Smooth muscle cell (in vitro differentiated cells): ENCODE data around the gene UCK2. TPM values are rescaled to one million over a fixed set of nuclear protein-coding genes. Genes with fewer than 3 reads are reported as not detected.

ENCODE experiments used
- DNase-seq: peaks from one replicate; lab custom pipeline; 2025; ENCODE audit not compliant: unreplicated experiment; lab: John Stamatoyannopoulos, UW
- H2AFZ ChIP-seq: fragments of 200-600 bp; sonication (generic); 2 replicates; pipeline ENCODE4 v1.6.0; 2016; ENCODE audit warnings: antibody characterized with exemption, low read depth, mild to moderate bottlenecking
- H3F3A ChIP-seq: fragments of 200-600 bp; sonication (generic); 2 replicates; pipeline ENCODE4 v1.6.0; 2017; ENCODE audit warnings: antibody characterized with exemption, low read depth
- H3K27ac ChIP-seq: fragments of 200-600 bp; sonication (generic); 2 replicates; pipeline ENCODE4 v1.5.1; 2016; ENCODE audit warnings: low read depth, mild to moderate bottlenecking
- H3K27me3 ChIP-seq: fragments of 200-600 bp; sonication (generic); 2 replicates; pipeline ENCODE4 v1.6.1; 2016; ENCODE audit warnings: low read depth, mild to moderate bottlenecking
- H3K36me3 ChIP-seq: fragments of 200-600 bp; sonication (generic); 2 replicates; pipeline ENCODE4 v1.5.1; 2016; ENCODE audit warnings: low read depth
- H3K4me1 ChIP-seq: fragments of 200-600 bp; sonication (generic); 2 replicates; pipeline ENCODE4 v1.5.1; 2016; ENCODE audit warnings: low read depth
- H3K4me2 ChIP-seq: fragments of 200-600 bp; sonication (generic); 2 replicates; pipeline ENCODE4 v1.6.0; 2016; ENCODE audit warnings: mild to moderate bottlenecking
- H3K4me3 ChIP-seq: fragments of 200-600 bp; sonication (generic); 2 replicates; pipeline ENCODE4 v1.5.1; 2016; ENCODE audit warnings: mild to moderate bottlenecking
- H3K79me2 ChIP-seq: fragments of 200-600 bp; sonication (generic); 2 replicates; pipeline ENCODE4 v1.6.0; 2016; ENCODE audit warnings: low read depth, mild to moderate bottlenecking
- H3K9ac ChIP-seq: fragments of 200-600 bp; sonication (generic); 2 replicates; pipeline ENCODE4 v1.6.0; 2016; ENCODE audit warnings: low read depth
- H3K9me3 ChIP-seq: fragments of 200-600 bp; sonication (generic); replicated peaks from 2 replicates; pipeline ENCODE4 v1.5.1; 2016; ENCODE audit warnings: low read depth
- H4K20me1 ChIP-seq: fragments of 200-600 bp; sonication (generic); 2 replicates; pipeline ENCODE4 v1.6.0; 2016; ENCODE audit warnings: low read depth
- WGBS: methylation state at CpG from one replicate; pipeline ENCODE4 v1.1.7; 2016; ENCODE audit warnings: low lambda C conversion rate; 5-methylcytosine and 5-hydroxymethylcytosine counted together
- polyA plus RNA-seq: library from polyadenylated mRNA; unstranded; fragments of >200 nt; fragmentation: Nextera tagmentation; extraction: Ambion mirVana; gene quantifications from 2 replicates; pipeline ENCODE4 v1.2.1, GENCODE V29; 2016
- total RNA-seq: library from RNA; depleted of rRNA; stranded (reverse); fragments of >200 nt; gene quantifications from 2 replicates; pipeline ENCODE4 v1.2.3, GENCODE V29; 2014
- TF ChIP-seq, protein P1 (sequence below): fragments of 200-600 bp; sonication (generic); IDR thresholded peaks from 2 replicates; pipeline ENCODE4 v1.5.1; 2017; ENCODE audit warnings: borderline replicate concordance, mild to moderate bottlenecking, antibody characterized with exemption; ENCODE audit not compliant: insufficient read depth, poor library complexity, severe bottlenecking

UCK2 gene
- total and polyA plus RNA-seq, 2 experiments from 2014 or later = 32.6 to 39.5 TPM

DNA sequence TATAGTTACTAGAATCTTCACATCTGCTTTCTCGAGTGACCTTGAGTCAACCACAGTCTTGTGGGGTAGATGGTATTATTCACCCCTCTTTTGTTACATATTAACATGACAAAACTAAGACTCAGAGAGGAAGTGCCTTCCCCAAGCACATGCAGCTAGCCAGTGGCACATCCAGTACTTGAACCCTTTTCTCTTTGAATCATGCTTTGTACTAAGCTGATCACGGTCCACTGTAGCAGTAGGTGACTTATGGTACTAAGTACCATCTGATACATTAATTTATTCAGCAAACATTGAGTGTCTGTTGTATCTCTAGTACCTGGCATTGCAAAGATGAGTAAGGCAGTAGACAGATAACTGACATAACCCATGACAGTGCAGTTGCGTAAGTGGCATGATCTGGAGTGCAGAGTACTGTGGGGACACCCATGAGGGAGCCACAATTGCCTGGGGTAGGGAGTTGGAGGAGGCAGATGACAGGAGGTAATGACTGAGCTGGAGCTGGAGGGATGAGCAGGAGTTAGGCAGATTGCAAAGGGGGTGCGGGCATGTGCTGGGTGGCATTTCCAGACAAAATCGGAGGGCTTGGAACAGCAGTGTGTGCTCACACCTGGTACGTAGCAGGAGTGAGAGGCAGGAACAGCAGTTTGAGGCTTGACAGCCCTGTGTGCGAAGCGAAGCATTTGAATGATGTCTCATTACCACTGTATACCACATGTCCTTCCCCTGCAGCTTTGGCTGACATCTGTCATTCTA is 29.8 kb downstream of the UCK2 start:
- H3K27ac ChIP-seq = no peak overlapping the region
- peaks cover 20% of the 10 kb centered on the region for H3K4me1 ChIP-seq
- peaks cover 22% of the 10 kb centered on the region for H4K20me1 ChIP-seq

DNA sequence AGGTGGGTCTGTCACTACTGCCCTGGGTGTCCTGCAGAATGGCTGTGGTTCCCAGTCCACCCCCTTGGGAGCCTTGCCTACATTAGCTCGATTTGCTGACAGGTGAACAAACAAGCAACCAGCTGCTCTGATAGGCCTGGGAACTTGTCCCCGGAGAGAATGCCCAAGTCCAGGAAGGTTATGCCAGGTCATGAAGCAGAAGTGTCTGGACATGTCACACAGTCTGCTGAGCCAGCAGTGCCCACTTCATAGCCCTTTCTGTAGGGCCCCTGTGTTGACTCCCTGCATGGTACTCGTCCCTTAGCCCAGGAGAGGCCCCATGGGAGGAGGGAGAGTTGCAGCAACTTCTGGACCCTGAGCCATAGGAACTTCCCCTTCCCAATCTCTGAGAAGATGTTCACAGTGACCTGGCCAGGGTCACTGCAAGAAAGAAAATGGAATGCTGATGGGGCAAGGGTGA is 31.0 kb downstream of the UCK2 start:
- no peak overlapping the region for H3K4me2 ChIP-seq
- DNase-seq = no peak

More for the DNA sequence above, 29.8 kb downstream of the UCK2 start:
- Histone ChIP-seq H3K4me2 (no peak overlapping the region), H3K79me2 (peaks cover 85% of the 10 kb centered on the region), H3F3A (no peaks in the 10 kb centered on the region), H3K9me3 (no peaks in the 10 kb centered on the region), H2AFZ (no peak overlapping the region), H3K9ac (no peak overlapping the region), H3K36me3 (no peaks in the 10 kb centered on the region), H3K27me3 (no peaks in the 10 kb centered on the region), H3K4me3 (no peak overlapping the region)
- TF ChIP-seq, protein P1, sequence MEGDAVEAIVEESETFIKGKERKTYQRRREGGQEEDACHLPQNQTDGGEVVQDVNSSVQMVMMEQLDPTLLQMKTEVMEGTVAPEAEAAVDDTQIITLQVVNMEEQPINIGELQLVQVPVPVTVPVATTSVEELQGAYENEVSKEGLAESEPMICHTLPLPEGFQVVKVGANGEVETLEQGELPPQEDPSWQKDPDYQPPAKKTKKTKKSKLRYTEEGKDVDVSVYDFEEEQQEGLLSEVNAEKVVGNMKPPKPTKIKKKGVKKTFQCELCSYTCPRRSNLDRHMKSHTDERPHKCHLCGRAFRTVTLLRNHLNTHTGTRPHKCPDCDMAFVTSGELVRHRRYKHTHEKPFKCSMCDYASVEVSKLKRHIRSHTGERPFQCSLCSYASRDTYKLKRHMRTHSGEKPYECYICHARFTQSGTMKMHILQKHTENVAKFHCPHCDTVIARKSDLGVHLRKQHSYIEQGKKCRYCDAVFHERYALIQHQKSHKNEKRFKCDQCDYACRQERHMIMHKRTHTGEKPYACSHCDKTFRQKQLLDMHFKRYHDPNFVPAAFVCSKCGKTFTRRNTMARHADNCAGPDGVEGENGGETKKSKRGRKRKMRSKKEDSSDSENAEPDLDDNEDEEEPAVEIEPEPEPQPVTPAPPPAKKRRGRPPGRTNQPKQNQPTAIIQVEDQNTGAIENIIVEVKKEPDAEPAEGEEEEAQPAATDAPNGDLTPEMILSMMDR = no peak
- 89% methylated on average over 7 of the region's 8 CpGs for WGBS
- DNase-seq = no peak

DNA sequence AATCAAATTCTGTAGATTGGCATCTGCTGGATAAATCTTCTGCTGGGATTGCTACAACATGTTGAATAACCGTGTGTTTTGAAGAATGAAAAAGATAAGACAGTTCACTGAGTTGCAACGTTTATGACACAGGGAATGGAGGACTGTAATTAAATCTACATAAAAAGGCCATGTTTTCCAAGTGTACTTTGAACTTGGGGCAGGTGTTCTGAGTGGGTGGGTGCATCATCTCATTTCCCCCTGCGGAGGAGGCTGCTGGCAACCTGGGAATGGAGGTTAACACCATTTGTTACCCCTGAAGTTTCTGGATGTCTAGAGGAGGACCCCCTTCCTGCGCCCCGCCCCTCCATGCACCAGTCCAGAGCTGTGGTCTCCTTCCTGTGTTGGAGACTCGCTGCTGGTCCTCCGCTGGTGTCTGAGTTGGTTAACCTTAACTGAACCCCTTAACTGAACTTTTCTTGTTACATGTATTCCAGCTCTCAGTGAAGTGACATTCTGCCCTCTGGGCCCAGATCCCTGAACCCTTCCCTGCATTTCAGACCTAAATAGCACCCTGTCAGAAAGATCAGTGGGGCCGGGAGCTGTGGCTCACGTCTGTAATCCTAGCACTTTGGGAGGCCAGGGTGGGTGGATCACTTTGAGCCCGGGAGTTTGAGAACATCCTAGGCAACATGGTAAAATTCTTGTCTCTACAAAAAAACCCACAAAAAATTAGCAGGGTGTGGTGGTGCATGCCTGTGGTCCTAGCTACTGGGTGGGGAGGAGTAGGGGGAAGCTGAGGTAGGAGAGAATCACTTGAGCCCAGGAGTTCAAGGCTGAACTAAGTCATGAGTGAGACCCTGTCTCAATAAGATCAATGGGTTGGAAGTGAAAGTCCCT is 31.8 kb downstream of the UCK2 start:
- TF ChIP-seq, protein P1 = no peak
- Histone ChIP-seq H3K9me3 (no peaks in the 10 kb centered on the region), H3K79me2 (peaks cover 88% of the 10 kb centered on the region), H3K27ac (no peak overlapping the region), H3K36me3 (no peaks in the 10 kb centered on the region), H3K4me1 (peaks cover 13% of the 10 kb centered on the region), H3K9ac (no peak overlapping the region), H3F3A (no peaks in the 10 kb centered on the region), H4K20me1 (peaks cover 30% of the 10 kb centered on the region), H3K4me3 (no peak overlapping the region), H3K4me2 (no peak overlapping the region), H2AFZ (no peak overlapping the region), H3K27me3 (no peaks in the 10 kb centered on the region)
- DNase-seq = no peak
- WGBS = 67% methylated on average over 10 of the region's 10 CpGs

More for the DNA sequence above, 31.0 kb downstream of the UCK2 start:
- Histone ChIP-seq H3K9ac (no peak overlapping the region), H3K9me3 (no peaks in the 10 kb centered on the region), H3K36me3 (no peaks in the 10 kb centered on the region), H3K27me3 (no peaks in the 10 kb centered on the region), H3K4me3 (no peak overlapping the region), H3K4me1 (peaks cover 15% of the 10 kb centered on the region), H3K79me2 (peaks cover 83% of the 10 kb centered on the region), H4K20me1 (peaks cover 30% of the 10 kb centered on the region), H2AFZ (no peak overlapping the region), H3K27ac (no peak overlapping the region), H3F3A (no peaks in the 10 kb centered on the region)
- WGBS = 91% methylated on average over 3 of the region's 3 CpGs
- TF ChIP-seq, protein P1 = no peak
